OCI-LY3 (cell line): ENCODE measurements around the gene CASR.

Experiments
- EZH2phosphoT487 ChIP-seq: fragments of 200-600 bp; shearing (Covaris generic); IDR thresholded peaks from 2 replicates; pipeline ENCODE4 v1.6.1; 2018; ENCODE audit warnings: antibody characterized with exemption, mixed run types, low read depth
- TF ChIP-seq, protein P1 (sequence below): fragments of 200-600, 300-600 bp; sonication (generic); IDR thresholded peaks from 2 replicates; pipeline ENCODE4 v1.5.1; 2014; ENCODE audit warnings: antibody characterized with exemption, low read length, low read depth

DNA sequence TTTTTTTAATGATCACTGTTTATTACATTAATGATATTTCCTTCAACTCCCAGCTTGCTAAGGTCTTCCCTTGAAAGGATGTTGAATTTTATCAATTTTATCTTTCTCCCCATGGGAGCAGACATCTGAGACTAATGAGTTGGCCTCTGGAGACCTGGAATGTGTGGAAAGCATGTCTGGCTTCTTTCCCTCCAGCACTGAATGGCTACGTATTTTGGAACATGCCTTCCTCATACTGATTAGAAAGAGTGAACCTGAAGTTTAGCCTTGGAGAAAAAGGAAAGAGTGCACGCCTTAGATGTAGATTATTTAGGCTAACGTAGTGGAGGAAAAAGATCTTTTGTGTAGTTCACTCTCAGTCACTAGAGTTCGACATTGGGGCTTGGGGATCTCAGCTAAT lies 25.1 kb downstream of the CASR start:
- TF ChIP-seq, protein P1, sequence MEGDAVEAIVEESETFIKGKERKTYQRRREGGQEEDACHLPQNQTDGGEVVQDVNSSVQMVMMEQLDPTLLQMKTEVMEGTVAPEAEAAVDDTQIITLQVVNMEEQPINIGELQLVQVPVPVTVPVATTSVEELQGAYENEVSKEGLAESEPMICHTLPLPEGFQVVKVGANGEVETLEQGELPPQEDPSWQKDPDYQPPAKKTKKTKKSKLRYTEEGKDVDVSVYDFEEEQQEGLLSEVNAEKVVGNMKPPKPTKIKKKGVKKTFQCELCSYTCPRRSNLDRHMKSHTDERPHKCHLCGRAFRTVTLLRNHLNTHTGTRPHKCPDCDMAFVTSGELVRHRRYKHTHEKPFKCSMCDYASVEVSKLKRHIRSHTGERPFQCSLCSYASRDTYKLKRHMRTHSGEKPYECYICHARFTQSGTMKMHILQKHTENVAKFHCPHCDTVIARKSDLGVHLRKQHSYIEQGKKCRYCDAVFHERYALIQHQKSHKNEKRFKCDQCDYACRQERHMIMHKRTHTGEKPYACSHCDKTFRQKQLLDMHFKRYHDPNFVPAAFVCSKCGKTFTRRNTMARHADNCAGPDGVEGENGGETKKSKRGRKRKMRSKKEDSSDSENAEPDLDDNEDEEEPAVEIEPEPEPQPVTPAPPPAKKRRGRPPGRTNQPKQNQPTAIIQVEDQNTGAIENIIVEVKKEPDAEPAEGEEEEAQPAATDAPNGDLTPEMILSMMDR: no peak
- TF ChIP-seq EZH2phosphoT487: no peak
